Measurements from ENCODE around the gene PLB1.

PLB1 gene

DNA sequence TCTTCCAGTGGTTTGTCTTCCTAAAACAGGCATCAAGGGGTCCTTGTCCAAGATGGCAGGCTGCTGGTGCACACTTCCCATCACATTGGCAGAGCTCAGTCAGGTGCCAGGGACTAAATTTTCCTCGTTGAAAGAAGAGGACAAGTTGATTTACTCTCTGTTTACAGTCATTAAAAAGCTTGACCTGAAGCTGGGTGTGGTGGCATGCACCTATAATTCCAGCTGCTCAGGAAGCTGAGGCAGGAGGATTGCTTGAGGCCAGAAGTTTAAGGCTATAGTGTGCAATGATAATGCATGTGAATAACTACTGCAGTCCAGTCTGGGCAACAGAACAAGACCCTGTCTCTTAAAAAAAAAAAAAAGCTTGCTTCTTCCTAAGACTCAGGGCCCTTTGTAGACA is 3.6 kb upstream of the PLB1 start:
- DNase-seq (ENCODE audit: low spot score), result no peak
- TF ChIP-seq, protein P1, sequence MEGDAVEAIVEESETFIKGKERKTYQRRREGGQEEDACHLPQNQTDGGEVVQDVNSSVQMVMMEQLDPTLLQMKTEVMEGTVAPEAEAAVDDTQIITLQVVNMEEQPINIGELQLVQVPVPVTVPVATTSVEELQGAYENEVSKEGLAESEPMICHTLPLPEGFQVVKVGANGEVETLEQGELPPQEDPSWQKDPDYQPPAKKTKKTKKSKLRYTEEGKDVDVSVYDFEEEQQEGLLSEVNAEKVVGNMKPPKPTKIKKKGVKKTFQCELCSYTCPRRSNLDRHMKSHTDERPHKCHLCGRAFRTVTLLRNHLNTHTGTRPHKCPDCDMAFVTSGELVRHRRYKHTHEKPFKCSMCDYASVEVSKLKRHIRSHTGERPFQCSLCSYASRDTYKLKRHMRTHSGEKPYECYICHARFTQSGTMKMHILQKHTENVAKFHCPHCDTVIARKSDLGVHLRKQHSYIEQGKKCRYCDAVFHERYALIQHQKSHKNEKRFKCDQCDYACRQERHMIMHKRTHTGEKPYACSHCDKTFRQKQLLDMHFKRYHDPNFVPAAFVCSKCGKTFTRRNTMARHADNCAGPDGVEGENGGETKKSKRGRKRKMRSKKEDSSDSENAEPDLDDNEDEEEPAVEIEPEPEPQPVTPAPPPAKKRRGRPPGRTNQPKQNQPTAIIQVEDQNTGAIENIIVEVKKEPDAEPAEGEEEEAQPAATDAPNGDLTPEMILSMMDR (conservative IDR thresholded peaks at IDR 0.05; ENCODE audit: low read depth), result no peak
- H3K27ac ChIP-seq, result no peak overlapping the region
- POLR2A ChIA-PET (ENCODE audit: low non-redundant PET), result no interaction called here
- CTCF ChIA-PET, result interaction anchor here (0.6 to 1.3 kb wide), 4 partner anchors 15 to 48 kb away, joined by 3 read pairs; no protein-coding TSS in a partner anchor

GRCh38 chr2:28493636-28494035 is 2.2 kb upstream of the PLB1 start:
- ChIA-PET POLR2A (ENCODE audit: low non-redundant PET) (no interaction called here), CTCF (interaction anchor here (0.6 to 1.3 kb wide), 3 partner anchors 49 to 1808 kb away, joined by 3 to 4 read pairs (median 4); no protein-coding TSS in a partner anchor)
- DNase-seq (ENCODE audit: low spot score), result no peak
- no peak overlapping the region for H3K27ac ChIP-seq
- TF ChIP-seq, protein P1 (conservative IDR thresholded peaks at IDR 0.05; ENCODE audit: low read depth), result no peak

GRCh38 chr2:28496781-28497180 is 921 bp downstream of the PLB1 start:
- TF ChIP-seq, protein P1 (conservative IDR thresholded peaks at IDR 0.05; ENCODE audit: low read depth), result no peak
- no peak overlapping the region for H3K27ac ChIP-seq
- no peak for DNase-seq (ENCODE audit: low spot score)
- ChIA-PET CTCF (no interaction called here), POLR2A (ENCODE audit: low non-redundant PET) (no interaction called here)

DNA sequence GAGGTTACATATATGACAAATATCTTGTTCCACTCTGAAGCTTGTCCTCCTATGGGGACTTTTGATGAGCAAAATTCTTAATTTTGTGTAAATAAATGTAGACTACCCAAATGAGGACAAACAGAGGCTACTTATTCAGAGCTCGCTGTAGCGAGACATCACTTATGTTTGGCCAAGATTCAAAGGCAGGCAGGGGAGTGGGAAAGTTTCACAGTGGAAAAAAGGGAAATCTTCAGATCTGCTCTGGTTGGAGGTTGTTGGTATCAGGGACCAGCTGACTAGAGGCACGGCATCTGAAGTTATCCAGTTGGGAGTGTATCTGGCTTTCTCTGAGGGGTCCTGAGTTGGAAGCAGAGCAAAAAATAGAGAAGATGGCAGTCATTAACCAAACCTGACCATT is 1.3 kb downstream of the PLB1 start:
- TF ChIP-seq, protein P1 (conservative IDR thresholded peaks at IDR 0.05; ENCODE audit: low read depth), result no peak
- CTCF ChIA-PET, result interaction anchor here (0.5 kb wide), 1 partner anchor 20 kb away, joined by 3 read pairs; no protein-coding TSS in a partner anchor
- POLR2A ChIA-PET (ENCODE audit: low non-redundant PET), result no interaction called here
- no peak for DNase-seq (ENCODE audit: low spot score)
- H3K27ac ChIP-seq, result no peak overlapping the region

- ChIA-PET CTCF (no interaction called here), POLR2A (ENCODE audit: low non-redundant PET) (interaction anchor here (0.7 kb wide), 1 partner anchor 65 kb away, joined by 7 read pairs; no protein-coding TSS in a partner anchor)
- no peak overlapping the region for H3K27ac ChIP-seq
- TF ChIP-seq, protein P1 (conservative IDR thresholded peaks at IDR 0.05; ENCODE audit: low read depth), result no peak
- no peak for DNase-seq (ENCODE audit: low spot score)
Measured at GRCh38 chr2:28499282-28499681, 3.4 kb downstream of the PLB1 start.

GRCh38 chr2:28505361-28505760 is 9.5 kb downstream of the PLB1 start:
- TF ChIP-seq, protein P1 (conservative IDR thresholded peaks at IDR 0.05; ENCODE audit: low read depth), result no peak
- ChIA-PET POLR2A (ENCODE audit: low non-redundant PET) (no interaction called here), CTCF (interaction anchor here (0.7 kb wide), 1 partner anchor 10 kb away, joined by 3 read pairs; the partner anchor contains the start of gene PLB1)
- no peak overlapping the region for H3K27ac ChIP-seq
- no peak for DNase-seq (ENCODE audit: low spot score)

All from RWPE1 (cell line).